Activated CD4-positive, alpha-beta T cell treated with anti-CD3 and anti-CD28 coated beads, Interleukin-2, amount 10 ng/mL, durations not matched to agents 7 days and 5 days (primary cell): ENCODE measurements around the gene DHRS11. TPM values are rescaled to one million over a fixed set of nuclear protein-coding genes. Genes with fewer than 3 reads are reported as not detected.

Experiments used
- CTCF ChIA-PET: fragments of 350-600 bp; sonication (Branson Sonifier 250); formaldehyde crosslinking; loops from one replicate; lab custom pipeline; 2021; ENCODE audit warnings: antibody characterized with exemption; lab: Charles Lee
- POLR2A ChIA-PET: fragments of 350-600 bp; sonication (Branson Sonifier 250); formaldehyde crosslinking; loops from one replicate; lab custom pipeline; 2021; ENCODE audit warnings: antibody characterized with exemption; lab: Charles Lee
- DNase-seq: peaks from one replicate; pipeline ENCODE4 v3.0.0-alpha.2; 2020
- H3K27ac Mint-ChIP-seq: one replicate; pipeline ENCODE4 v1.8.0; 2021; ENCODE audit warnings: mild to moderate bottlenecking, moderate library complexity, mixed read lengths
- H3K27me3 Mint-ChIP-seq: one replicate; pipeline ENCODE4 v1.8.0; 2021; ENCODE audit warnings: mixed read lengths
- H3K36me3 Mint-ChIP-seq: one replicate; pipeline ENCODE4 v1.8.0; 2021; ENCODE audit warnings: low read depth, mixed read lengths
- H3K4me1 Mint-ChIP-seq: one replicate; pipeline ENCODE4 v1.8.0; 2021; ENCODE audit warnings: mixed read lengths
- H3K4me3 Mint-ChIP-seq: one replicate; pipeline ENCODE4 v1.8.0; 2021; ENCODE audit warnings: mild to moderate bottlenecking, moderate library complexity, mixed read lengths
- H3K9me3 Mint-ChIP-seq: one replicate; pipeline ENCODE4 v1.8.0; 2021; ENCODE audit warnings: mixed read lengths
- total RNA-seq, 2 experiments: library from RNA; stranded (reverse); gene quantifications; one replicate each; pipeline ENCODE4 v1.2.3, GENCODE V29; 2021

The DHRS11 gene
- total RNA-seq, 2 experiments from 2014 or later: 4.8 to 5.0 TPM

DNA sequence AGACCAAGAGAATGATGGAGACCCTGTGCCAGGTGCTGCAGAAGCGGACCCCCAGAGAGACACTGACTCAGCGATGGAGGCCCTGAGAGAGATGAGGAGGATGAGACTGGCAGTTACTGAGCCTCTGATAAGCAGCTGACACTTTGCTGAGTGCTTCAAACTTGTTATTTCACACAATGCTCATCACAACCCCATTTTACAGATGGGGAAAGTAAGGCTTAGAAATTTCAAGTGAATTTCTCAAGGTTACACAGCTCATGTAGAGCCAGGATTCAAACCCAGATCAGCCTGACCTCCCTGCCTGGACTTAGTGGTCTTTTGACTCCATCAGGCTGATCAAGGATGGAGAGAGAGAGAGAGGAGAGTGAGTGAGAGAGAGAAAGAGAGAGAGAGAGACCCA lies 36.9 kb downstream of the DHRS11 start:
- Mint-ChIP-seq H3K4me3 (no peak overlapping the region), H3K4me1 (no peaks in the 10 kb centered on the region), H3K9me3 (no peaks in the 10 kb centered on the region), H3K27ac (no peak overlapping the region), H3K27me3 (peaks cover 3% of the 10 kb centered on the region), H3K36me3 (no peaks in the 10 kb centered on the region)
- ChIA-PET POLR2A (no interaction called here), CTCF (interaction anchor here (0.6 to 2.7 kb wide), 3 partner anchors 419 to 854 kb away, joined by 3 to 11 read pairs (median 4); no protein-coding TSS in a partner anchor)
- no peak for DNase-seq

DNA sequence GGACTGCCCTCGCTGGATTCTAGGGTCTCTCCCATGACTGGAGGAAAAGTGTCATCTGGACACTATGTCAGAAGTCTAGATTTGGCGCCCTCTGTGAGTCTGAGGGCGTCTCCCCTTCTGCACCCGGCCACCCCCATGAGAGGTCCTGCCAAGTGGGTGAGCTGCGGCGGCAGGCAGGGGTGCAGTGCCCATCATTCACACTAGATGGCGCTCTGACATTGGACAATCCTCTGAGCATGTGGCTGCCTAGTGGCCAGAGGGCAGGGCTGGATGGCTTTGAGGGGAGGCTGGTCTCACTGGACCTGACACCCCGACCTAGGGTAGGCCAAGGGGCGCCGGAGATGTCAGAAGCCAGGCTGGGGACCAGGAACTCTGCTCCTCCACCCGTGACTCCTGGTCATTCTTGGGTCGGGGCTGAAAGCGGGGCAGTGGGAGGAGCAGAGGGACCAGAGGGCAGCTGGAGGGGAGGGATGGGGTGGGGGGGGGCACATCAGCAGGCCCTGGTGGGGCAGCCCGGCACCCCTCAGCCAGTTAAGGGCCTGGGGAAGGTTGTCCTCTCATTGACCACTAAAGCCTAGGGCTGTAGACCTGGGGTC lies 37.7 kb downstream of the DHRS11 start:
- CTCF ChIA-PET: interaction anchor here (1.1 to 2.7 kb wide), 3 partner anchors 22 to 418 kb away, joined by 4 to 11 read pairs (median 4); no protein-coding TSS in a partner anchor
- DNase-seq: peak; percentile 78
- H3K9me3 Mint-ChIP-seq: no peaks in the 10 kb centered on the region
- POLR2A ChIA-PET: no interaction called here
- H3K4me3 Mint-ChIP-seq: no peak overlapping the region
- peaks cover 3% of the 10 kb centered on the region for H3K27me3 Mint-ChIP-seq
- no peak overlapping the region for H3K27ac Mint-ChIP-seq
- H3K36me3 Mint-ChIP-seq: no peaks in the 10 kb centered on the region
- H3K4me1 Mint-ChIP-seq: no peaks in the 10 kb centered on the region

DNA sequence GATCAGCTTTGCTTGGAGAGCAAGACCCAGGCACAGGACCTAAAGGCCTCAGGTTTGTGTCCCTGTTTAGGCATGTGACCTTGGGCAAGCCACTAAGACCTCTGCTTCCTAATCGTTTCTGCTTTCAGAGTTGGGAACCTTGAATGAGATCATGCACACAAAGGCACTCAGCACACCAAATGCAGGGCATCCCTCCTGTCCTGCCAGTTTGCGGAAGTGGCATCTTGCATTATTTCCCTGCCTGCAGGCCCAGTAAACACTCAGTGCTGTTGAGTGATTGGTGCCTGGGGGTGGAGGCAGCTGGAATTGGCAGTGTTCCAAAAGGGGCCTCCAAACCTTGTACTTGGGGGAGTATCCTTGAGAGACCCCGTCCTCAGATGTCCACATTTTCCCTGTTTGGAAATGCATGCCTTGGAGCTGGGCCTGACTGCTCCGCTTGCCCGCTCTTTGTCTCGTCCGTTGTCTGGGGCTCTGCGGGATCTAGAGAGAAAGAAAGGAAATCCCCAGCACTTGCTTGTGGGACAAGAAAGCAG lies 38.4 kb downstream of the DHRS11 start:
- no peak for DNase-seq
- Mint-ChIP-seq H3K4me1 (no peaks in the 10 kb centered on the region), H3K4me3 (no peak overlapping the region), H3K27ac (no peak overlapping the region), H3K27me3 (peaks cover 4% of the 10 kb centered on the region), H3K36me3 (no peaks in the 10 kb centered on the region), H3K9me3 (no peaks in the 10 kb centered on the region)
- ChIA-PET POLR2A (no interaction called here), CTCF (interaction anchor here (1.1 to 2.7 kb wide), 4 partner anchors 23 to 418 kb away, joined by 4 to 11 read pairs (median 4); no protein-coding TSS in a partner anchor)

DNA sequence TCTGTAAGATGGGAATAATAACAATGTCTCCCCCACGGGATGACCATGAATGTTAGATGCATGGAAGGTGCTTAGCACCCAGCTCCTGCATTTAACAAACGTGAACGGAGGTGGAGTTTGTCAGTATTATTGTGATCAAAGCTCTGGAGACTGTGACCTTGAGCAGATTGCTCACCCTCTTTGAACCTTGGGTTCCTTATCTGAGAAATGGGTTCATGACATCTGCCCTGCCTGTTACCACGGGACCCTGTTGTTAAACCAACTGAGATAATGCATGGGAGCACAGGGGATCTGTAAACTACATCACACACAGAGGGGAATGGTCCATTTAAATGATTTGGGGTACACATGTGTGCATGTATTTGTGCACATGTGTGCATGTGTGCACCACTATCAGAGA lies 39.3 kb downstream of the DHRS11 start:
- DNase-seq: no peak
- Mint-ChIP-seq H3K4me1 (no peaks in the 10 kb centered on the region), H3K36me3 (no peaks in the 10 kb centered on the region), H3K4me3 (no peak overlapping the region), H3K27ac (no peak overlapping the region), H3K27me3 (peaks cover 6% of the 10 kb centered on the region), H3K9me3 (no peaks in the 10 kb centered on the region)
- CTCF ChIA-PET: interaction anchor here (1.4 to 2.7 kb wide), 3 partner anchors 24 to 417 kb away, joined by 4 to 11 read pairs (median 4); no protein-coding TSS in a partner anchor
- POLR2A ChIA-PET: no interaction called here

DNA sequence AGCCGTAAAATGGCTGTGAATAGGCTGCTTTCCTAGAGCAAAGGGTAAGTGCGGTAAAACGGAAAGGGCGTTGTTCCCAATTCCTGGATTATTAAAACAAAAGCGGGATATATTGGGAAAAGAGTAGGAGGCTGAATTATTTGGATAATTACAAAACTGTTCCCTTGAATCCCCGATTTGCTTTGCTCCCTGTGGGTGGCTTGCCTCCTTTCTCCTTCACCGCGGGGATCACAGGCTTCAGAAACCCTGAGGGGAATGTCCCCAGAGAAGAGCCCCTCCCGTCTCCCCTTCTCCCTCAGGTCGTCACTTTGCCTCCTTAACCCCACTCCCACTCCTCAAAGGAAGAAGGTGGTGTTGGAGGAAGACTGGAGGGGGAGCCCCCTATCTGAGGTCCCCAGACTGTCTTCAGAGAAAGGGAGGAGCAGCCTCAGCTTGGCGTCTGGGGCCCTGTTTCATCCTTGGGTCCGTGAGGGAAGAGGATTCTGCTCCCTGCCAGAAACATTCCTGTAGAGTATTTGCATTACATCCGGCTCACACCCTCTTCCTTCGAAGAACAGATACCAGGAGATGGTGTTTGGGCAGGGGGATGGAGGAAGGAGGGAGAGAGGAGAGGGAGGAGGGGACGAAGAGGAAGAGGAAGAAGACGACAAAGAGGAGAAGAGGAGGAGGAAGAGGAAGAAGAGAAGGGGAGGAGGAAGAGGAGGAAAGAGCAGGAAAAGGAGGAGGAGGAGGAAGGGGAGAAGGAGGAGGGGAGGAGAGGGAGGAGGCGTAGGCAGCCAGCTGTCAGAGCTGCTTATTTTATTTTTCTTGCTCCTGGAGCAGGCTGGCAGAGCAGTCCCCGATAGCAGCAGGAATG lies 41.5 kb downstream of the DHRS11 start:
- DNase-seq: no peak
- Mint-ChIP-seq H3K27me3 (peaks cover 11% of the 10 kb centered on the region), H3K27ac (no peak overlapping the region), H3K4me3 (no peak overlapping the region), H3K36me3 (no peaks in the 10 kb centered on the region), H3K4me1 (no peaks in the 10 kb centered on the region), H3K9me3 (no peaks in the 10 kb centered on the region)
- ChIA-PET CTCF (interaction anchor here (0.8 kb wide), 1 partner anchor 122 kb away, joined by 3 read pairs; no protein-coding TSS in a partner anchor), POLR2A (no interaction called here)

DNA sequence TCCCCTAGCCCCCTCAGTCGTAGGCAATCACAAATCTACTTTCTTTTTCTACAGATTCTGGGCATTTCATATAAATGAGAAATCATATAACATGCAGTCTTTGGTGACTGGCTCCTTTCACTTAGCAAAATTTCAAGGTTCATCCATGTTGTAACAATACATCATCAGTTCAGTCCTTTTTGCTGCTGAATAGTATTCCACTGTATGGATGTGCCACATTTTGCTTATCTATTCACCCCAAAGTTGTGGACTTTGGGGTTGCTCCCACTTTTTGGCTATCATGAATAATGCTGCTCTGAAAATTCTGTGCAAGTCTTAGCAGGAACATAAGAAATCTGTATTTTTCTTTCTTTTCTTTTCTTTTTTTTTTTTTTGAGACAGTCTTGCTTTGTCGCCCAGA lies 48.7 kb downstream of the DHRS11 start:
- POLR2A ChIA-PET: no interaction called here
- Mint-ChIP-seq H3K27ac (no peak overlapping the region), H3K27me3 (peaks cover 66% of the 10 kb centered on the region), H3K9me3 (no peaks in the 10 kb centered on the region), H3K4me1 (peaks cover 15% of the 10 kb centered on the region), H3K36me3 (no peaks in the 10 kb centered on the region), H3K4me3 (no peak overlapping the region)
- DNase-seq: no peak
- CTCF ChIA-PET: interaction anchor here (1.6 kb wide), 1 partner anchor 115 kb away, joined by 5 read pairs; no protein-coding TSS in a partner anchor

DNA sequence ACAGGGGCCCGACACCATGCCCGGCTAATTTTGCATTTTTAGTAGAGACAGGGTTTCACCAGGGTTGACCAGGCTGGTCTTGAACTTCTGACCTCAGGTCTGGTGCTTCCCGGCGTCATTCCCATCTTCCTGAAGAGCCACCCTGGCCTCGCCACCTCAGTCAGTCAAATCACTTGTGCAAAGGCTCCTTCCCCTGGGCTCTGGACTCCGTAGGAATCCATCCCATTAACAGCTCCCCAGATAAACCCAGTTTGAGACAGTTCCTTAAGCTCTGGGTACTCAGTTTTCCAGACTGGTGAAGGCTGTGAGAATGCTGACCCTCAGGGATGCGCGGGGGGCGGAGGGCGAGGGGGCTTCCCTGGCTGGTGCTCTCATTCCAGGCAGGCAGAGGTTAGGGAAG lies 49.2 kb downstream of the DHRS11 start:
- ChIA-PET CTCF (interaction anchor here (1.6 kb wide), 1 partner anchor 114 kb away, joined by 5 read pairs; no protein-coding TSS in a partner anchor), POLR2A (no interaction called here)
- H3K27me3 Mint-ChIP-seq: peaks cover 69% of the 10 kb centered on the region

DNA sequence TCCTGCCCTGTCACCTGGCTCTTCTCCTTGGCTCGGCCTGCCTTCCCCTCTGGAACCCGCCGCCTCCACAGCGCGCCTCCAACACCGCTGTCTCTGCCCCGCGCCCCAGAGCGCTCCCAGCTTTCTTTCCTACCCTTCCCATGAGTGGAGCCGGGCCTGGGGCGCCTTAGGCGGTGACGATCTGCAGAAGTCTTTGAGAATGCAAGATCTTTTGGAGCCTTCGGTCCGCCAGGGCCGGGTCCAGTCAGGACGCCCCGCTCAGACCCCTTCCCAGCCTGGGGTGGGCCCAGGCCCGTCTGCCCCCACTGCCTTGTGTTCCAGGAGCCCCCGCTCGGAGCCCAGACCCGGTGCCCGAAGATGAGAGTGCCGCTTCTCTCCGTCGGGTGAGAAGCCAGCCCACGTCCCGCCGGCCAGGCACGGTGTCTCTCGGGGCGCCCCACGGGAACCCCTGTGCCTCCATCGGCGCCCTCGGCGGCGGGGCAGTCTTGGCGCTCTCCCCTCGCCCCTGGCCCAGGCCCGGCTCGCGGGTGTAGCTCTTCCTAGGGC lies 49.7 kb downstream of the DHRS11 start:
- H3K9me3 Mint-ChIP-seq: no peaks in the 10 kb centered on the region
- peaks cover 73% of the 10 kb centered on the region for H3K27me3 Mint-ChIP-seq
- DNase-seq: no peak
- no peaks in the 10 kb centered on the region for H3K36me3 Mint-ChIP-seq
- peaks cover 15% of the 10 kb centered on the region for H3K4me1 Mint-ChIP-seq
- H3K4me3 Mint-ChIP-seq: peak overlapping the region; percentile 65
- POLR2A ChIA-PET: no interaction called here
- no peak overlapping the region for H3K27ac Mint-ChIP-seq
- CTCF ChIA-PET: interaction anchor here (1.7 kb wide), 1 partner anchor 15 kb away, joined by 3 read pairs; no protein-coding TSS in a partner anchor

More for the DNA sequence above, 49.2 kb downstream of the DHRS11 start:
- H3K27ac Mint-ChIP-seq: no peak overlapping the region
- DNase-seq: no peak
- no peaks in the 10 kb centered on the region for H3K36me3 Mint-ChIP-seq
- peaks cover 15% of the 10 kb centered on the region for H3K4me1 Mint-ChIP-seq
- H3K4me3 Mint-ChIP-seq: no peak overlapping the region
- H3K9me3 Mint-ChIP-seq: no peaks in the 10 kb centered on the region

DNA sequence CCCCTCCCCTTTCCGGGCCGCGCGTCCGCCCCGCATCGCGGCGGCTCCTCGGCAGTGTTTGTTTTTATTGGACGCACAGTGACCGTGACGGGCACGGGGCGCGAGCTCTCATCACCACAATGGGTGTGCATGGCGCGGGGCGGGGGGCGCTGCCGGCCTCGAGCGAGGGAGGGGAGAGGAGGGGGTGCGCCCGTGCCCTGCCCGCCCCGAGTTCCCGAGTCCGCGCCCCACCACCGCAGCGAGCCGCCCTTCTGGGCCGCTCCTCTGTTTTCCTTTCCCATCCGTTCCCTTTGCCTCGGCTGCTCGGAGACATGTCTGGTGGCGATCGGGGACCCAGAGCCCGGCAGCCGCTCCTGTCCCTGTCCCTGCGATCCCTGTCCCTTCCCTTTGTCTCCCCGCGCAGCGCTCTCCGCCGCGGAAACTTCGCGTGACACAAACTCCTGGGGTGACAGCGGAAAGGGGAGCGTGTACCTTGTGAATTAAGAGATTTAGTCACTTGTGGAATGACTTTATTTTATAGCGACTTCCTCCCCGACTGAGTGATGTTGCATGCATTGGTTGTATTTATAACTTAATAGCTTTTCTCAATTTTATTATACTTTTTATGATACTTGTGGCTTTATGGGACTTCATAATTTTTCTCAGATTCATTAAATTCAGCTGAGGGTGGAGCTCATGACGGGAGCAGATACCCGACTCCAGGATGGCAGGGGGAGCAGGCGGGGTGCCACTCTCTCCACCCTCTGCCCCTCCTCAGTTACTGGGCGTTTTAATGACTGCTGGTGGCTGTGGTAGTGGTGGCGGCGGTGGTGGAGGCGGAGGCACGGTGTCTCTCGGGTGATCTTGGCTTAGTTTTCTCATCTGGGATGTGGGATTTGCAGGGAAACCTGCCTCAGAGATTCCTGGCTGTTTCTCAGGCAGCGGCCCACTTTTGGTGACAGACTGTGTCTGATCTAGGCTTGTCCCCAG lies 50.5 kb downstream of the DHRS11 start:
- Mint-ChIP-seq H3K27ac (no peak overlapping the region), H3K36me3 (no peaks in the 10 kb centered on the region), H3K27me3 (peaks cover 78% of the 10 kb centered on the region), H3K9me3 (no peaks in the 10 kb centered on the region), H3K4me1 (peaks cover 15% of the 10 kb centered on the region), H3K4me3 (peak overlapping the region; percentile 65)
- CTCF ChIA-PET: interaction anchor here (0.5 to 1.7 kb wide), 3 partner anchors 10 to 16 kb away, joined by 3 read pairs; no protein-coding TSS in a partner anchor
- POLR2A ChIA-PET: no interaction called here
- no peak for DNase-seq

DNA sequence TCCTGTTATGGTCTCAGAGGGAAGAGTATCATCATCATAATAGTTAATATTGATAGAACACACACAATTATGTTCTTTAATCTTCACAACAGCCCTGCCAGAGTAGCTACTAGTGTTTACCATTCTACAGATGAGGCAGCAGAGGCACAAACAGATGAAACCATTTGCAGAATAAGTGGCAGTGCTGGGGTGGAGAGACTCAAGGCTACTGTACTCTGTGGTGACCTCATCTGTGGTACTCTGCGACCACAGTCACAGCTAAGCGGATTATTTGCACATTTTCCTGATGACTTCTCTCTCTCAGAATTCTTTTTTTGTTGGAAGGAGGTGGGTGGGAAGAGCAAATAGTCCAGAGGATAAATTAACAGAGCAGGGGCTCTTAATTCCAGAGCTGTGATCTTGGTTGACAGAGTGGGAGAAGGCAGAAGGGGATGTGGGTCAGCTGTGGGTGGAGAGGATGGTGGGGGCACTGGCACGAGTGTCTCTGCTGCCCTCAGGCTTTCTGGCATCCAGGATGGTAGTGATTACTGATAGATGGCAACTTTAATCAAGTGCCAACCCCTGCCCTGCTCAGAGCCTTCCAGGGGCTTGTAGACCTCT lies 51.5 kb downstream of the DHRS11 start:
- Mint-ChIP-seq H3K27ac (no peak overlapping the region), H3K4me1 (peaks cover 15% of the 10 kb centered on the region), H3K4me3 (no peak overlapping the region), H3K9me3 (no peaks in the 10 kb centered on the region), H3K27me3 (peaks cover 73% of the 10 kb centered on the region), H3K36me3 (no peaks in the 10 kb centered on the region)
- DNase-seq: no peak
- CTCF ChIA-PET: interaction anchor here (0.5 to 1.7 kb wide), 3 partner anchors 9 to 17 kb away, joined by 3 read pairs; no protein-coding TSS in a partner anchor
- POLR2A ChIA-PET: no interaction called here

DNA sequence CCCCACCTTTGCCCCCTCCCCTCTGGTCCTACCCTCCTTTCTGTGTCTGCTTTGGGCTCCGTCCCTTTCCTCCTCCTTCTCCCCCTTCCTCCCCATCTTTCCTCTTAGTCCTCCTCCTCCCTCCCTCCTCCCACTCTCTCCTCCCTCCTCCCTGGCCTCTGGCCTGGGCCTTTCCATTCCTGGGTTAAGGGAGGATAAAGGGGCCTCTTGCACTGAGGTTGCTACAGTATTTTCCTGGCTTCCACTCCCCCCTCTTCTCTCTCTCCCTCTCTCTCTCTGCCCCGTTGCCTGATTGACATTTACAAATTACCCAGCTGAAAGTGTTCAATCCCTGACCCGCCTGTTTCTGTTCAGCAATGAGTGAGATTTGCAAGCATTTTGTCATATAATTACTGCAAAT lies 53.7 kb downstream of the DHRS11 start:
- H3K9me3 Mint-ChIP-seq: no peaks in the 10 kb centered on the region
- no peak for DNase-seq
- no peak overlapping the region for H3K27ac Mint-ChIP-seq
- peaks cover 51% of the 10 kb centered on the region for H3K27me3 Mint-ChIP-seq
- H3K36me3 Mint-ChIP-seq: no peaks in the 10 kb centered on the region
- ChIA-PET POLR2A (no interaction called here), CTCF (no interaction called here)
- peaks cover 15% of the 10 kb centered on the region for H3K4me1 Mint-ChIP-seq
- H3K4me3 Mint-ChIP-seq: no peak overlapping the region
